ENCODE measurements around the gene IFITM2.

GRCh38 chr11:352456-353031 is 44.9 kb downstream of the IFITM2 start:
- TF ChIP-seq CTCF (IDR thresholded peaks at IDR 0.05) (no peak), POLR2A (IDR thresholded peaks at IDR 0.05) (no peak)

Data from uterus (tissue), 2 donors.